Omental fat pad (tissue), 4 donors: ENCODE results near the gene KRT40. TPM values are rescaled to one million over a fixed set of nuclear protein-coding genes. Genes with fewer than 3 reads are reported as not detected.

Experiments used
- ATAC-seq: fragments of 150-250 bp; one replicate; pipeline ENCODE4 v1.9.1; 2016; ENCODE audit warnings: mild to moderate bottlenecking, moderate library complexity; ENCODE audit not compliant: low FRiP score
- DNase-seq: peaks from one replicate; pipeline ENCODE4 v3.0.0-alpha.2; 2019; ENCODE audit warnings: low spot score
- CTCF ChIP-seq, 3 donors: fragments of 450-650 bp; IDR thresholded peaks; one replicate each; pipeline ENCODE4 v1.5.1; 2016 to 2017; ENCODE audit warnings: antibody characterized with exemption in 3 of 3, mild to moderate bottlenecking in 3 of 3, moderate library complexity in 2 of 3
- total RNA-seq, 4 donors: library from RNA; depleted of rRNA; stranded (reverse); fragments of >200 nt; gene quantifications; one replicate each; pipeline ENCODE4 v1.1.0, GENCODE V29; 2016

The KRT40 gene
- total RNA-seq, 4 donors from 2014 or later, result not detected

DNA sequence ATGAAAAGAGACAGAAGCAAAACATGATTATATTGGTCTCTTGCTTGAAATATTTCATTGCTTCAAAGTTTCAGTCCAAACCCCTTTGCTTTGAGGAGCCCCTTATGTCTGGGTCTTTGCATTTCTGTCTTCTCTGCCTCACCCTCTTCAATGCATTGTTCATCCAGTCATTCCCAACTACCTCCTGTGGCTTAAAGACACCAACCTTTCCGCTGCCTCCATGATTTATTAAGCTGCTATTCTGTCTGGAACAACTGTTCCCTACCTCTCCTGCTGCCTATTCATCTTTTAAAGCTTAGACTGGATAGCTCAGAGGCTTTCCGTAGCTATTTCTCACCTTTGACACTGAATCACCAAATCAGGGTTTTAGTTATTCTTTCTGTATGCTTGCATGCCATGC is 13.2 kb upstream of the KRT40 start:
- ATAC-seq, result no peak
- no peak for DNase-seq
- no peak for TF ChIP-seq CTCF (IDR thresholded peaks at IDR 0.05)

- ATAC-seq (no peak), DNase-seq (no peak)
- TF ChIP-seq CTCF (IDR thresholded peaks at IDR 0.05), result no peak
Measured at GRCh38 chr17:40996829-40997228, 12.7 kb upstream of the KRT40 start.

DNA sequence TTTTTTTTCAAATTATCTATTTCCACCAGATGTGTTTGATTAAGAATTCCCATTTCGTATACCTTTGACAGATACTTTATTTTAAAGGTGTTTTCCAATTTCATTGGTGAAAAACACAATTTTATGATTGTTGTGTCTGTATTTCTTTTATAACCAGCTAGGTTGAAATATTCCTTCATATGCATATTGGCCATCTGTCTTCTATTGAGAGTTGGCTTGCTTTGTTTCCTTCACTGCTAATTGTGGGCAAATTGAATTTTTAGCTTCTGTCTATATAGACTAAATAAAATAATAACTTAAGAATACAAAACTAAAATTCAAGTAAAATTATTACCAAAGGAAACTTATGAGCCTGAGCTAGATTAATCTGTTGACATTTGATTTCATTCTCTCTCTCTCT is 11.0 kb upstream of the KRT40 start:
- TF ChIP-seq CTCF (IDR thresholded peaks at IDR 0.05), result no peak
- DNase-seq (no peak), ATAC-seq (no peak)

DNA sequence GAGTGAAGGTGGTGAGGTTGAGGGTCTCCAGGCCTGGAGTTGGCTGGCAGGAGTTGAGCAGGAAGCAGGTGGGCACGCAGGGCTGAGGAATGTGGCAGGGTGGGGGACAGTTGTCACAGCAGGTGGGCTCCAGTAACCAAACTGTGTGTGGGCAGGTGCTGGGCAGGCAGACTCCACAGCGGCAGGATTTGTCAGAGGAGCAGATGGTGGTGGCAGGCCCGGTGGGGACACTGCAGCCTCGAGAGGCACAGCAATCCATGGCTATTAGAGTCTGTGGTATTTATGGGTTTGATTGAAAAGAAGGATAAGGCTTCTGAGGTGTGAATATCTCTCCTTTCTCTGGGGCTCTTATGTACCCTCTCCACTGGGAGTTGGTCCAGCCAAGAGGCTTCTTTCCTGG is 9.7 kb upstream of the KRT40 start, which contains the start of gene KRTAP3-3:
Gene KRTAP3-3 (minus strand): TSS at position 326 of the 400 bp plus-strand sequence. CDS start 67 bp downstream, at position 259.
- TF ChIP-seq CTCF (IDR thresholded peaks at IDR 0.05), result no peak
- DNase-seq (no peak), ATAC-seq (no peak)

DNA sequence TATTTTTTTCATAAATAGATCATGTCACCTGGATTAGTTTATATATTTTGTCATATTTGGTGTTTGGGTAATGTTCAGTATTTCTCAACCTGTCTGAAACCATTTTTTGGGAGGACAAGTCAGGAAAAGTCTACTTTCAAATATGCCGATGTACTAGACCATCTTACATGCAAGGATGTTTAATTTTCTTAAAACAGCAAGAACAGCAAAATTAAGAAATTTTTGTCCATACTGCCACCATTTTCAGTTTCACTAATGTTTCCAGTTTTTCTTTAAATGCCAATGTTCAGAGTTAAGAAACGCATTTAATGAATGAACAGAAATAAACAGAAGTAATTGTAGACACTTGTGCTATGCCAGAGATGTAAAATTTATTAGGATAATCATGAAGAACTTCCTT is 9.0 kb upstream of the KRT40 start:
- no peak for TF ChIP-seq CTCF (IDR thresholded peaks at IDR 0.05)
- no peak for ATAC-seq

DNA sequence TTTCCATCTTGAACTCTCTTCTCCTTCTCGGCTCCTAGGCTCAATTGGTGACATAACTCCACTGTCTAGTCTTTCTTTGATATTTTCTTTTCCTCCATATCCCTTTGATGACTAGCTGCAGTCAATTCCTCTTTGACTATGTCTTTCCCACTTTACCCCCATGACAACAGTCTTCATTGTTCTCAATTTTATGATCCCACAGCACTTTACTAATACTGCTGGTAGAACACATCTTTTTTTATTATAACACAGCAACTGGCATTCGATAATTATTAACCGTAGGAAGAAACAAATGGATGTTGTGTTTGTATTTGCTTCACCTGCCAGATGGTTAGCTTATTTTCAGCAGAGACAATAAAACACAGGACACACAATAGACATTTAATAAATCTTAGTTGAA is 8.5 kb upstream of the KRT40 start:
- DNase-seq, result no peak
- ATAC-seq, result no peak
- TF ChIP-seq CTCF (IDR thresholded peaks at IDR 0.05), result no peak

More for the DNA sequence above, 9.0 kb upstream of the KRT40 start:
- DNase-seq, result no peak

DNA sequence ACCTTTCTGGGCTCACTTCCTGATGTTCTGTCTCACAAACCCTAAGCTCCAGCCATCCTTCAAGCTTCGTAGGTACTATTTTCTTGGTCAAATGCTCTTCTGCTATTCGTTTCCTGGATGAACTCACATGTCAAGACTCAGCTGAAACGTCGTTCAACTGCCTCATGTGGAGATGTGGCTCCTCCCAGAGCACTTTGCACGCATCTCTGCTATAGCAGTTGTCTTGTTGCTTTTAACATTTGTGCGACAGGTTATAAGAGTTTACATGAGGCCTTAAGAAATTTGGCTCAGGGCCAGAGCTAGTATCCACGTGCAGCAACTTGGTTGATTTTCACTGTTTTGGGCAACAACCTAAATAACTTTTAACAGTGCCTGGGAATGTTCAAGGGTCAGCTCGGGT is 2.8 kb upstream of the KRT40 start:
- DNase-seq (no peak), ATAC-seq (no peak)
- TF ChIP-seq CTCF (IDR thresholded peaks at IDR 0.05), result no peak
